ENCODE results near the gene ZNF502.

- no peak for TF ChIP-seq CTCF (conservative IDR thresholded peaks at IDR 0.05; ENCODE audit: low read depth in 2 of 2)
- no peak for TF ChIP-seq EZH2 (IDR thresholded peaks at IDR 0.05; ENCODE audit: low read depth, unreplicated experiment)
- TF ChIP-seq EZH2phosphoT487 (IDR thresholded peaks at IDR 0.05; ENCODE audit: unreplicated experiment): no peak
- no peak for TF ChIP-seq CREB1 (CRISPR knock-in tag; IDR thresholded peaks at IDR 0.05; ENCODE audit: low read depth)
- TF ChIP-seq POLR2AphosphoS5 (IDR thresholded peaks at IDR 0.05; ENCODE audit: low read depth): peak; percentile 75
- TF ChIP-seq, protein P1, sequence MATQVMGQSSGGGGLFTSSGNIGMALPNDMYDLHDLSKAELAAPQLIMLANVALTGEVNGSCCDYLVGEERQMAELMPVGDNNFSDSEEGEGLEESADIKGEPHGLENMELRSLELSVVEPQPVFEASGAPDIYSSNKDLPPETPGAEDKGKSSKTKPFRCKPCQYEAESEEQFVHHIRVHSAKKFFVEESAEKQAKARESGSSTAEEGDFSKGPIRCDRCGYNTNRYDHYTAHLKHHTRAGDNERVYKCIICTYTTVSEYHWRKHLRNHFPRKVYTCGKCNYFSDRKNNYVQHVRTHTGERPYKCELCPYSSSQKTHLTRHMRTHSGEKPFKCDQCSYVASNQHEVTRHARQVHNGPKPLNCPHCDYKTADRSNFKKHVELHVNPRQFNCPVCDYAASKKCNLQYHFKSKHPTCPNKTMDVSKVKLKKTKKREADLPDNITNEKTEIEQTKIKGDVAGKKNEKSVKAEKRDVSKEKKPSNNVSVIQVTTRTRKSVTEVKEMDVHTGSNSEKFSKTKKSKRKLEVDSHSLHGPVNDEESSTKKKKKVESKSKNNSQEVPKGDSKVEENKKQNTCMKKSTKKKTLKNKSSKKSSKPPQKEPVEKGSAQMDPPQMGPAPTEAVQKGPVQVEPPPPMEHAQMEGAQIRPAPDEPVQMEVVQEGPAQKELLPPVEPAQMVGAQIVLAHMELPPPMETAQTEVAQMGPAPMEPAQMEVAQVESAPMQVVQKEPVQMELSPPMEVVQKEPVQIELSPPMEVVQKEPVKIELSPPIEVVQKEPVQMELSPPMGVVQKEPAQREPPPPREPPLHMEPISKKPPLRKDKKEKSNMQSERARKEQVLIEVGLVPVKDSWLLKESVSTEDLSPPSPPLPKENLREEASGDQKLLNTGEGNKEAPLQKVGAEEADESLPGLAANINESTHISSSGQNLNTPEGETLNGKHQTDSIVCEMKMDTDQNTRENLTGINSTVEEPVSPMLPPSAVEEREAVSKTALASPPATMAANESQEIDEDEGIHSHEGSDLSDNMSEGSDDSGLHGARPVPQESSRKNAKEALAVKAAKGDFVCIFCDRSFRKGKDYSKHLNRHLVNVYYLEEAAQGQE (IDR thresholded peaks at IDR 0.05; ENCODE audit: unreplicated experiment): no peak
- TF ChIP-seq, protein P2, sequence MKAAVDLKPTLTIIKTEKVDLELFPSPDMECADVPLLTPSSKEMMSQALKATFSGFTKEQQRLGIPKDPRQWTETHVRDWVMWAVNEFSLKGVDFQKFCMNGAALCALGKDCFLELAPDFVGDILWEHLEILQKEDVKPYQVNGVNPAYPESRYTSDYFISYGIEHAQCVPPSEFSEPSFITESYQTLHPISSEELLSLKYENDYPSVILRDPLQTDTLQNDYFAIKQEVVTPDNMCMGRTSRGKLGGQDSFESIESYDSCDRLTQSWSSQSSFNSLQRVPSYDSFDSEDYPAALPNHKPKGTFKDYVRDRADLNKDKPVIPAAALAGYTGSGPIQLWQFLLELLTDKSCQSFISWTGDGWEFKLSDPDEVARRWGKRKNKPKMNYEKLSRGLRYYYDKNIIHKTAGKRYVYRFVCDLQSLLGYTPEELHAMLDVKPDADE (IDR thresholded peaks at IDR 0.05): 0 out of 2 replicates have a peak, but pooled peaks have one; percentile 49
- TF ChIP-seq ZNF331 (CRISPR knock-in tag; IDR thresholded peaks at IDR 0.05; ENCODE audit: low read depth): no peak
- no peak for TF ChIP-seq NANOG (IDR thresholded peaks at IDR 0.05; ENCODE audit: borderline replicate concordance)
- no peak for TF ChIP-seq STAT1 (IDR thresholded peaks at IDR 0.05; ENCODE audit: unreplicated experiment)
Measured at GRCh38 chr3:44685128-44685800, 27.2 kb upstream of the ZNF502 start.
